Neural progenitor cell (in vitro differentiated cells): ENCODE data around the gene GUCA2B. TPM values are rescaled to one million over a fixed set of nuclear protein-coding genes. Genes with fewer than 3 reads are reported as not detected.
A peak's percentile ranks its signal among the peaks of the same experiment; 100 is the strongest.

Source experiments
- DNase-seq: peaks from one replicate; pipeline ENCODE4 v3.0.0-alpha.2; 2016; ENCODE audit warnings: low spot score
- H2AFZ ChIP-seq: fragments of 200-600 bp; sonication (generic); replicated peaks from 2 replicates; pipeline ENCODE4 v1.6.1; 2016; ENCODE audit warnings: antibody characterized with exemption
- H3F3A ChIP-seq: fragments of 200-600 bp; sonication (generic); 2 replicates; pipeline ENCODE4 v1.6.1; 2016; ENCODE audit warnings: antibody characterized with exemption, low read depth
- H3K27ac ChIP-seq: fragments of 200-600 bp; sonication (generic); 2 replicates; pipeline ENCODE4 v1.5.1; 2016; ENCODE audit warnings: mild to moderate bottlenecking
- H3K27me3 ChIP-seq: fragments of 200-600 bp; sonication (generic); 2 replicates; pipeline ENCODE4 v1.6.1; 2016; ENCODE audit warnings: mild to moderate bottlenecking, moderate library complexity
- H3K36me3 ChIP-seq: fragments of 200-600 bp; sonication (generic); 2 replicates; pipeline ENCODE4 v1.5.1; 2016
- H3K4me1 ChIP-seq: fragments of 200-600 bp; sonication (generic); 2 replicates; pipeline ENCODE4 v1.6.1; 2016; ENCODE audit warnings: mixed run types
- H3K4me2 ChIP-seq: fragments of 200-600 bp; sonication (generic); 2 replicates; pipeline ENCODE4 v1.6.1; 2016
- H3K4me3 ChIP-seq: fragments of 200-600 bp; sonication (generic); 2 replicates; pipeline ENCODE4 v1.5.1; 2016
- H3K79me2 ChIP-seq: fragments of 200-600 bp; sonication (generic); 2 replicates; pipeline ENCODE4 v1.6.1; 2016; ENCODE audit warnings: low read depth
- H3K9ac ChIP-seq: fragments of 200-600 bp; sonication (generic); 2 replicates; pipeline ENCODE4 v1.6.1; 2016
- H3K9me3 ChIP-seq: fragments of 200-600 bp; sonication (generic); 2 replicates; pipeline ENCODE4 v1.5.1; 2016; ENCODE audit warnings: low read depth
- H4K20me1 ChIP-seq: fragments of 200-600 bp; sonication (generic); 2 replicates; pipeline ENCODE4 v1.6.1; 2016; ENCODE audit warnings: low read depth
- H3K27ac Mint-ChIP-seq: 3 replicates; pipeline ENCODE4 v1.8.0; 2021; ENCODE audit warnings: mixed read lengths
- H3K27me3 Mint-ChIP-seq: 2 replicates; pipeline ENCODE4 v1.8.0; 2022; ENCODE audit warnings: low read depth, mild to moderate bottlenecking, inconsistent platforms, moderate library complexity, mixed read lengths; ENCODE audit not compliant: insufficient read depth
- H3K36me3 Mint-ChIP-seq: 3 replicates; pipeline ENCODE4 v1.8.0; 2021; ENCODE audit warnings: mixed read lengths
- H3K4me1 Mint-ChIP-seq: 3 replicates; pipeline ENCODE4 v1.8.0; 2021; ENCODE audit warnings: mixed read lengths
- H3K4me3 Mint-ChIP-seq: 3 replicates; pipeline ENCODE4 v1.8.0; 2021; ENCODE audit warnings: mild to moderate bottlenecking, moderate library complexity, mixed read lengths
- H3K9me3 Mint-ChIP-seq: 3 replicates; pipeline ENCODE4 v1.8.0; 2020; ENCODE audit warnings: mixed read lengths
- EZH2 ChIP-seq: fragments of 200-600 bp; sonication (generic); IDR thresholded peaks from 2 replicates; pipeline ENCODE4 v1.6.1; 2017; ENCODE audit warnings: antibody characterized with exemption, mild to moderate bottlenecking, moderate library complexity
- EZH2phosphoT487 ChIP-seq: fragments of 200-600 bp; sonication (generic); IDR thresholded peaks from 2 replicates; pipeline ENCODE4 v1.6.1; 2017; ENCODE audit warnings: antibody characterized with exemption
- total RNA-seq: library from RNA; depleted of rRNA; stranded (reverse); fragments of >200 nt; gene quantifications from 2 replicates; pipeline ENCODE4 v1.2.3, GENCODE V29; 2015; ENCODE audit warnings: low replicate concordance
- TF ChIP-seq, protein P1 (sequence below): fragments of 200-600 bp; sonication (generic); IDR thresholded peaks from 2 replicates; pipeline ENCODE4 v1.5.1; 2017; ENCODE audit warnings: antibody characterized with exemption, mild to moderate bottlenecking

Gene GUCA2B
- total RNA-seq, 1 donor from 2014 or later, result not detected

DNA sequence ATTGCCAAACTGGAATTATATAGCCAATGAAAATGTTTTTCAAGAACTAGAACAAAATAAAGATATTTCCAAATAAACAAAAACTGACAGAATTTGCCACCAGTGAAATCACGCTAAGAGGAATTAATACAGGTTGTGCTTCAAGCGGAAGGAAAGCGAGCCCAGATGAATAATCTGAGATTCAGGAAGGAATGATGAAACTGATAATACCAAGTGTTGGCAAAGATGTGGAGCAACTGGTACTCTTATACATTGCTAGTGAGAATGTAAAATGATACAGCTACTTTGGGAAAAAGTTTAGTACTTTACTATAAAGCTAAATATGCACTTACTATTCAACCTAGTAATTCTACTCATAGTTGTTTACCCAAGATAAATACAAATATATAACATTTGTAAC lies 30.8 kb upstream of the GUCA2B start:
- Mint-ChIP-seq H3K4me3 (no peak overlapping the region), H3K4me1 (no peaks in the 10 kb centered on the region), H3K36me3 (no peaks in the 10 kb centered on the region), H3K27me3 (no peaks in the 10 kb centered on the region), H3K27ac (no peak overlapping the region), H3K9me3 (no peaks in the 10 kb centered on the region)
- Histone ChIP-seq H2AFZ (no peak overlapping the region), H3K4me2 (no peak overlapping the region), H3K79me2 (no peaks in the 10 kb centered on the region), H3K4me3 (no peak overlapping the region), H3K27me3 (no peaks in the 10 kb centered on the region), H3K27ac (no peak overlapping the region), H4K20me1 (no peaks in the 10 kb centered on the region), H3K4me1 (no peaks in the 10 kb centered on the region), H3K9ac (no peak overlapping the region), H3K9me3 (no peaks in the 10 kb centered on the region), H3K36me3 (no peaks in the 10 kb centered on the region), H3F3A (no peaks in the 10 kb centered on the region)
- DNase-seq, result no peak
- TF ChIP-seq, protein P1, sequence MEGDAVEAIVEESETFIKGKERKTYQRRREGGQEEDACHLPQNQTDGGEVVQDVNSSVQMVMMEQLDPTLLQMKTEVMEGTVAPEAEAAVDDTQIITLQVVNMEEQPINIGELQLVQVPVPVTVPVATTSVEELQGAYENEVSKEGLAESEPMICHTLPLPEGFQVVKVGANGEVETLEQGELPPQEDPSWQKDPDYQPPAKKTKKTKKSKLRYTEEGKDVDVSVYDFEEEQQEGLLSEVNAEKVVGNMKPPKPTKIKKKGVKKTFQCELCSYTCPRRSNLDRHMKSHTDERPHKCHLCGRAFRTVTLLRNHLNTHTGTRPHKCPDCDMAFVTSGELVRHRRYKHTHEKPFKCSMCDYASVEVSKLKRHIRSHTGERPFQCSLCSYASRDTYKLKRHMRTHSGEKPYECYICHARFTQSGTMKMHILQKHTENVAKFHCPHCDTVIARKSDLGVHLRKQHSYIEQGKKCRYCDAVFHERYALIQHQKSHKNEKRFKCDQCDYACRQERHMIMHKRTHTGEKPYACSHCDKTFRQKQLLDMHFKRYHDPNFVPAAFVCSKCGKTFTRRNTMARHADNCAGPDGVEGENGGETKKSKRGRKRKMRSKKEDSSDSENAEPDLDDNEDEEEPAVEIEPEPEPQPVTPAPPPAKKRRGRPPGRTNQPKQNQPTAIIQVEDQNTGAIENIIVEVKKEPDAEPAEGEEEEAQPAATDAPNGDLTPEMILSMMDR, result no peak
- no peak for TF ChIP-seq EZH2
- no peak for TF ChIP-seq EZH2phosphoT487

DNA sequence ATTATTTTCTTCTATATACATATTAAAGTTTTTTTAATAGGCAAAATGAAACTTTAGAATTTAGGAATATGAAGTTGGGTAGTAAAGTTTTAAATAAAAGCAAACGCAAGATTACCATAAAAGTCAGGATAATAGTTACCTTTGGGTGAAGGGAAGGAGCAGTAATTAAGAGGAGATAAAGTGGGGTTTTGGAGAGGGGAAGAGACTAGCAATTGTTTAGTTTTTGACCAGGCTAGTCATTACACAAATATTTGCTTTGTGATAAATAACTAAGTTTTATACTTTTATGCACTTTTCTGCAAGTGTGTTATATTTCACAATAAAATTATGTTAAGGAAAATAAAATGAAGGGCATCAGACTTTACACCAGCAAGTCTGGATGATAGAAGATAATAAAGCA lies 27.7 kb upstream of the GUCA2B start:
- H3K4me1 ChIP-seq, result no peaks in the 10 kb centered on the region
- no peaks in the 10 kb centered on the region for H3K4me1 Mint-ChIP-seq
- H3K27ac Mint-ChIP-seq, result no peak overlapping the region
- no peak overlapping the region for H3K27ac ChIP-seq
- no peaks in the 10 kb centered on the region for H3K79me2 ChIP-seq
- no peaks in the 10 kb centered on the region for H4K20me1 ChIP-seq
- H3K9me3 Mint-ChIP-seq, result no peaks in the 10 kb centered on the region
- H3K9me3 ChIP-seq, result no peaks in the 10 kb centered on the region
- no peaks in the 10 kb centered on the region for H3F3A ChIP-seq
- no peak for DNase-seq
- no peak overlapping the region for H3K9ac ChIP-seq
- H3K4me2 ChIP-seq, result no peak overlapping the region
- H3K36me3 ChIP-seq, result no peaks in the 10 kb centered on the region
- H3K27me3 Mint-ChIP-seq, result peaks cover 4% of the 10 kb centered on the region
- H3K27me3 ChIP-seq, result no peaks in the 10 kb centered on the region
- H3K4me3 ChIP-seq, result no peak overlapping the region
- no peak overlapping the region for H2AFZ ChIP-seq
- H3K4me3 Mint-ChIP-seq, result no peak overlapping the region
- TF ChIP-seq, protein P1, result no peak
- TF ChIP-seq EZH2phosphoT487, result no peak
- no peak for TF ChIP-seq EZH2
- H3K36me3 Mint-ChIP-seq, result no peaks in the 10 kb centered on the region

DNA sequence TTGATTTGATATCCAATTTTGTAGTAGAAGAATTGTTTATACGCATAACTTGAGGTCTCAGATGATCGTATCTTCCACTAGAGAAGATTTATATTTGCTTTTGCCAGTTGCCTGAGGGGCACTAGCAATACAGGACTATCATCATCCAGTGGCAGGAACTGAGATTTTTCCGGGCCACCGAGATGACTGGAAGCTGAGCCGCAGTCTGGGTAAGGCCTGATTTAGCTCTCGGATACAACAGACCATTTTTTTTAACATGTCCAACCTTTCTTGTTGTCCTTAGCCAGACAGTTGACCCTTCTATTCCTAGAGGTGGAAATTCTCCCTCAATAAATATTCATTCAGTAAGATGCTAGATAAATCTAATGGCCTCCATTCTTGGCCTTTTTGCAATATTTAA lies 25.4 kb upstream of the GUCA2B start:
- Mint-ChIP-seq H3K36me3 (no peaks in the 10 kb centered on the region), H3K4me3 (no peak overlapping the region), H3K27ac (no peak overlapping the region), H3K27me3 (peaks cover 7% of the 10 kb centered on the region), H3K4me1 (no peaks in the 10 kb centered on the region), H3K9me3 (no peaks in the 10 kb centered on the region)
- Histone ChIP-seq H3K4me2 (no peak overlapping the region), H3K79me2 (no peaks in the 10 kb centered on the region), H2AFZ (no peak overlapping the region), H3K27ac (no peak overlapping the region), H3K27me3 (no peaks in the 10 kb centered on the region), H3F3A (no peaks in the 10 kb centered on the region), H3K9ac (no peak overlapping the region), H3K9me3 (no peaks in the 10 kb centered on the region), H3K36me3 (no peaks in the 10 kb centered on the region), H4K20me1 (no peaks in the 10 kb centered on the region), H3K4me1 (no peaks in the 10 kb centered on the region), H3K4me3 (no peak overlapping the region)
- no peak for DNase-seq
- TF ChIP-seq EZH2phosphoT487, result no peak
- TF ChIP-seq, protein P1, result no peak
- no peak for TF ChIP-seq EZH2

DNA sequence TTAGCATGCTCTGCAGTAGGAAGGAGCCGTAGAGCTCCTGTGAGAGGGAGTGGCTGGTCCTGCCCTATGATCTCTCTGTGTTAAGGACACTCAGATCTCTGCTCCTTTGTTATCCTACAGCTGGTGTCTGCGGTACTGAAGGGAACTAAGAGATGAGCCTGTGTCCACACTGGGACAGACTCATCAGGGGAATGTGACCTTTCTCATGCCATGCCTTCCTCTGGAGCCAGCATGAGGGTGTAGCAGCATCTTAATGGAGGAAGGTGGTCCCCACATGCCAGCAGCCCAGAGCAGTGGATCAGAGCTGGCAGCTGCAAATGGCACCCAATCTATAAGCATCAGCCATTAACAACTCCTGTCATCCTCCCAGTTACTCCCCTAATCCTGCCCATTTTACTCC lies 24.7 kb upstream of the GUCA2B start:
- H3K9me3 Mint-ChIP-seq, result no peaks in the 10 kb centered on the region
- H3K27me3 Mint-ChIP-seq, result peaks cover 7% of the 10 kb centered on the region
- H3K36me3 ChIP-seq, result no peaks in the 10 kb centered on the region
- H3F3A ChIP-seq, result no peaks in the 10 kb centered on the region
- no peak overlapping the region for H3K4me3 Mint-ChIP-seq
- H3K4me2 ChIP-seq, result no peak overlapping the region
- H3K4me1 Mint-ChIP-seq, result no peaks in the 10 kb centered on the region
- H3K9me3 ChIP-seq, result no peaks in the 10 kb centered on the region
- TF ChIP-seq EZH2phosphoT487, result no peak
- TF ChIP-seq, protein P1, result no peak
- no peak for TF ChIP-seq EZH2
- H3K27me3 ChIP-seq, result no peaks in the 10 kb centered on the region
- H4K20me1 ChIP-seq, result no peaks in the 10 kb centered on the region
- H3K4me3 ChIP-seq, result no peak overlapping the region
- no peak overlapping the region for H3K27ac Mint-ChIP-seq
- H3K79me2 ChIP-seq, result no peaks in the 10 kb centered on the region
- no peak overlapping the region for H3K9ac ChIP-seq
- H3K27ac ChIP-seq, result no peak overlapping the region
- H3K4me1 ChIP-seq, result no peaks in the 10 kb centered on the region
- H3K36me3 Mint-ChIP-seq, result no peaks in the 10 kb centered on the region
- no peak for DNase-seq
- H2AFZ ChIP-seq, result peak overlapping the region; percentile 26
